Measurements from ENCODE around the gene TCHH. TPM values are rescaled to one million over a fixed set of nuclear protein-coding genes. Genes with fewer than 3 reads are reported as not detected.
"Not testable (repeated sequence)": the region's sequence is repeated elsewhere in the genome, so short reads cannot be mapped to it uniquely, and the experiment has no call there.

Gene TCHH
- total RNA-seq, 2 experiments from 2014 or later, result 0.08 TPM; not detected in 1

DNA sequence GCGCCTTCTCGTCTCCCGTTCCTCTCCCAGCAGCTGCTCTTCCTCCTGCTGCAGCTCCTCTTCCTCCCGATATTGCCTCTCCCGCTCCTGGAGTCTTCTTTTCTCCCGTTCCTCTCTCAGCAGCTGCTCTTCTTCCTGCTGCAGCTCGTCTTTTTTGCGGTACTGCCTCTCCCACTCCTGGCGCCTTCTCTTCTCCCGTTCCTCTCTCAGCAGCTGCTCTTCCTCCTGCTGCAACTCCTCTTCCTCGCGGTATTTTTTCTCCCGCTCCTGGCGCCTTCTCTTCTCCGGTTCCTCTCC is 5.3 kb downstream of the TCHH start:
- ChIA-PET CTCF (interaction anchor here (0.7 to 2.3 kb wide), 12 partner anchors 15 to 349 kb away, joined by 3 to 12 read pairs (median 4); no protein-coding TSS in a partner anchor), POLR2A (no interaction called here)
- no peak for DNase-seq
- H3K4me1 Mint-ChIP-seq (ENCODE audit: low read depth), result peaks cover 5% of the 10 kb centered on the region
- ATAC-seq, result no peak
- H3K36me3 Mint-ChIP-seq (ENCODE audit: low read depth), result no peaks in the 10 kb centered on the region
- no peak overlapping the region for H3K4me3 Mint-ChIP-seq
- no peaks in the 10 kb centered on the region for H3K9me3 Mint-ChIP-seq (ENCODE audit: insufficient read depth)
- H3K27me3 Mint-ChIP-seq (ENCODE audit: low read depth), result peaks cover 20% of the 10 kb centered on the region
- no peak overlapping the region for H3K27ac Mint-ChIP-seq

GRCh38 chr1:152109231-152109997 is 5.8 kb downstream of the TCHH start:
- POLR2A ChIA-PET, result no interaction called here
- H3K4me1 Mint-ChIP-seq (ENCODE audit: low read depth), result peaks cover 5% of the 10 kb centered on the region

GRCh38 chr1:152108882-152109222 is 6.4 kb downstream of the TCHH start:
- no peak for ATAC-seq

More at GRCh38 chr1:152109231-152109997, 5.8 kb downstream of the TCHH start:
- no peak overlapping the region for H3K4me3 Mint-ChIP-seq
- no peak overlapping the region for H3K27ac Mint-ChIP-seq
- no peaks in the 10 kb centered on the region for H3K36me3 Mint-ChIP-seq (ENCODE audit: low read depth)
- H3K27me3 Mint-ChIP-seq (ENCODE audit: low read depth), result peaks cover 20% of the 10 kb centered on the region
- no peaks in the 10 kb centered on the region for H3K9me3 Mint-ChIP-seq (ENCODE audit: insufficient read depth)
- ATAC-seq (no peak), DNase-seq (no peak)
- CTCF ChIA-PET, result interaction anchor here (0.7 to 2.3 kb wide), 12 partner anchors 14 to 349 kb away, joined by 3 to 12 read pairs (median 4); no protein-coding TSS in a partner anchor

DNA sequence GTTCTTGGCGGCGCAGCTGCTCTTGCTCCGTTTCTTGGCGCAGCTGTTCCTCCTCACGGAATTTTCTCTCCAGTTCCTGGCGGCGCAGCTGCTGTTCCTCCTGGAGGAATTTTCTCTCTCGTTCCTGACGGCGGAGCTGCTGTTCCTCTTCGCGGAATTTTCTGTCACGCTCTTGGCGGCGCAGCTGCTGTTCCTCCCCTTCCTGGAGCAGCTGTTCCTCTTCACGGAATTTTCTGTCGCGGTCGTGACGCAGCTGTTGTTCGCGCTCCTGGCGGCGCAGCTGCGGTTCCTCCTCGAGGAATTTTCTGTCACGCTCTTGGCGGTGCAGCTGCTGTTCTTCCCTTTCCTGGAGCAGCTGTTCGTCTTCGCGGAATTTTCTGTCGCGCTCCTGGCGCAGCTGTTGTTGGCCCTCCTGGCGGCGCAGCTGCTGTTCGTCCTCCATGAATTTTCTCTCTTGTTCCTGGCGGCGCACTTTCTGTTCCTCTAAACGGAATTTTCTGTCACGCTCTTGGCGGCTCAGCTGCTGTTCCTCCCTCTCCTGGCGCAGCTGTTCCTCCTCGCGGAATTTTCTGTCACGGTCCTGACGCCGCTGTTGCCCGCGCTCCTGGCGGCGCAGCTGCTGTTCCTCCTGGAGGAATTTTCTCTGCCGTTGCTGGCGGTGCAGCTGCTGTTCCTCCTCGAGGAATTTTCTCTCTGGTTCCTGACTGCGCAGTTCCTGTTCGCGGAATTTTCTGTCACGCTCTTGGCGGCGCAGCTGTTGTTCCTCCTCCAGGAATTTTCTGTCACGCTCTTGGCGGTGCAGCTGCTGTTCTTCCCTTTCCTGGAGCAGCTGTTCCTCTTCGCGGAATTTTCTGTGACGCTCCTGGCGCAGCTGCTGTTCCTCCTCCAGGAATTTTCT is 7.0 kb downstream of the TCHH start:
- POLR2A ChIA-PET, result no interaction called here
- H3K27ac Mint-ChIP-seq, result peak overlapping the region; percentile 21
- CTCF ChIA-PET, result interaction anchor here (0.6 to 1.3 kb wide), 4 partner anchors 125 to 1150 kb away, joined by 3 to 4 read pairs (median 4); no protein-coding TSS in a partner anchor
- DNase-seq (no peak), ATAC-seq (no peak)
- H3K36me3 Mint-ChIP-seq (ENCODE audit: low read depth), result no peaks in the 10 kb centered on the region
- H3K27me3 Mint-ChIP-seq (ENCODE audit: low read depth), result peaks cover 24% of the 10 kb centered on the region
- H3K4me1 Mint-ChIP-seq (ENCODE audit: low read depth), result peaks cover 5% of the 10 kb centered on the region
- no peaks in the 10 kb centered on the region for H3K9me3 Mint-ChIP-seq (ENCODE audit: insufficient read depth)
- no peak overlapping the region for H3K4me3 Mint-ChIP-seq

More at GRCh38 chr1:152108882-152109222, 6.4 kb downstream of the TCHH start:
- DNase-seq, result no peak
- Mint-ChIP-seq H3K36me3 (ENCODE audit: low read depth) (no peaks in the 10 kb centered on the region), H3K4me3 (no peak overlapping the region), H3K4me1 (ENCODE audit: low read depth) (peaks cover 5% of the 10 kb centered on the region), H3K27me3 (ENCODE audit: low read depth) (peaks cover 19% of the 10 kb centered on the region), H3K27ac (no peak overlapping the region), H3K9me3 (ENCODE audit: insufficient read depth) (no peaks in the 10 kb centered on the region)
- POLR2A ChIA-PET, result no interaction called here
- CTCF ChIA-PET, result interaction anchor here (0.6 to 1.4 kb wide), 4 partner anchors 53 to 1150 kb away, joined by 3 to 4 read pairs (median 3); no protein-coding TSS in a partner anchor

- DNase-seq (no peak), ATAC-seq (no peak)
- Mint-ChIP-seq H3K4me3 (no peak overlapping the region), H3K36me3 (ENCODE audit: low read depth) (no peaks in the 10 kb centered on the region), H3K27ac (peak overlapping the region; percentile 37), H3K4me1 (ENCODE audit: low read depth) (peaks cover 5% of the 10 kb centered on the region), H3K27me3 (ENCODE audit: low read depth) (peaks cover 29% of the 10 kb centered on the region), H3K9me3 (ENCODE audit: insufficient read depth) (no peaks in the 10 kb centered on the region)
- CTCF ChIA-PET, result interaction anchor here (1.2 to 1.3 kb wide), 2 partner anchors 124 to 353 kb away, joined by 3 to 4 read pairs; no protein-coding TSS in a partner anchor
- POLR2A ChIA-PET, result no interaction called here
Observed at GRCh38 chr1:152107031-152107983, 7.9 kb downstream of the TCHH start.

- Mint-ChIP-seq H3K9me3 (ENCODE audit: insufficient read depth) (no peaks in the 10 kb centered on the region), H3K27me3 (ENCODE audit: low read depth) (peaks cover 40% of the 10 kb centered on the region), H3K27ac (no peak overlapping the region), H3K4me3 (no peak overlapping the region), H3K4me1 (ENCODE audit: low read depth) (peaks cover 5% of the 10 kb centered on the region), H3K36me3 (ENCODE audit: low read depth) (no peaks in the 10 kb centered on the region)
- CTCF ChIA-PET, result interaction anchor here (1.4 kb wide), 1 partner anchor 52 kb away, joined by 6 read pairs; no protein-coding TSS in a partner anchor
- no peak for DNase-seq
- POLR2A ChIA-PET, result no interaction called here
- no peak for ATAC-seq
Observed at GRCh38 chr1:152104854-152105253, 10.4 kb downstream of the TCHH start.

- ATAC-seq (no peak), DNase-seq (no peak)
- Mint-ChIP-seq H3K4me1 (ENCODE audit: low read depth) (no peaks in the 10 kb centered on the region), H3K27ac (no peak overlapping the region), H3K36me3 (ENCODE audit: low read depth) (no peaks in the 10 kb centered on the region), H3K4me3 (no peak overlapping the region), H3K9me3 (ENCODE audit: insufficient read depth) (peaks cover 5% of the 10 kb centered on the region), H3K27me3 (ENCODE audit: low read depth) (peaks cover 36% of the 10 kb centered on the region)
- CTCF ChIA-PET, result no interaction called here
- POLR2A ChIA-PET, result no interaction called here
Observed at GRCh38 chr1:152096931-152097330, 18.3 kb downstream of the TCHH start.

- no peak within 1 kb of the TSS for H3K4me3 Mint-ChIP-seq
- ChIA-PET CTCF (no interaction called here), POLR2A (interaction anchor here (0.6 kb wide), 1 partner anchor 29 kb away, joined by 8 read pairs; no protein-coding TSS in a partner anchor)
- DNase-seq, result no peak
- H3K9me3 Mint-ChIP-seq (ENCODE audit: insufficient read depth), result peaks cover 5% of the 10 kb centered on the region
- H3K27ac Mint-ChIP-seq, result no peak within 1 kb of the TSS
- no peaks in the 10 kb centered on the region for H3K36me3 Mint-ChIP-seq (ENCODE audit: low read depth)
- no peak for ATAC-seq
- peaks cover 32% of the 10 kb centered on the region for H3K27me3 Mint-ChIP-seq (ENCODE audit: low read depth)
- no peaks in the 10 kb centered on the region for H3K4me1 Mint-ChIP-seq (ENCODE audit: low read depth)
Observed at GRCh38 chr1:152089014-152089674, 26.1 kb downstream of the TCHH start, which contains the start of gene TCHHL1. Gene TCHHL1 (minus strand): TSS chr1:152089064. CDS start chr1:152088143, 921 bp downstream.

GRCh38 chr1:152086760-152087159 is 28.5 kb downstream of the TCHH start:
- H3K27ac Mint-ChIP-seq, result no peak overlapping the region
- H3K27me3 Mint-ChIP-seq (ENCODE audit: low read depth), result peaks cover 26% of the 10 kb centered on the region
- POLR2A ChIA-PET, result no interaction called here
- no peaks in the 10 kb centered on the region for H3K4me1 Mint-ChIP-seq (ENCODE audit: low read depth)
- no peaks in the 10 kb centered on the region for H3K9me3 Mint-ChIP-seq (ENCODE audit: insufficient read depth)
- H3K36me3 Mint-ChIP-seq (ENCODE audit: low read depth), result no peaks in the 10 kb centered on the region
- CTCF ChIA-PET, result interaction anchor here (1.2 kb wide), 1 partner anchor 25 kb away, joined by 3 read pairs; no protein-coding TSS in a partner anchor
- DNase-seq (no peak), ATAC-seq (no peak)
- no peak overlapping the region for H3K4me3 Mint-ChIP-seq

DNA sequence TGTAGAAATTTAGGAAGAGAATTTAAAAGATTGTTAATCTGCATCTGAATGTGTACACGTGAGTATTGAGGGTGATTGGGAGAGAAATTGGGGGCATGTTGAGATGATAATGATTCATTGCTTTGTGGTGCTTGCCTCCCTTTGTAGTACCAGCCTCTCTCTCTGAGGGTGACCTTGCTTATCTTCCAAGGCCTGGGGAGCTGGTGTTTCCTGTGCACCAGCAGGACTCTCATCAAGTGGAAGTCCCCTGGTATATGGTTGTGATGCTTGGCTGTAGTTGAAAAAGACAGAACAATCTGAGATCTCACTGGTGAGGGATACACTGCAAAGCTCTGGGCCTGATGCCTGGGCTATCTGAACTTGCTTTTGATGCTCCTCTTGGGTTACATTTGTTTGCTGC is 30.4 kb downstream of the TCHH start:
- Mint-ChIP-seq H3K4me1 (ENCODE audit: low read depth) (no peaks in the 10 kb centered on the region), H3K27me3 (ENCODE audit: low read depth) (peaks cover 15% of the 10 kb centered on the region), H3K36me3 (ENCODE audit: low read depth) (no peaks in the 10 kb centered on the region), H3K9me3 (ENCODE audit: insufficient read depth) (no peaks in the 10 kb centered on the region), H3K27ac (no peak overlapping the region), H3K4me3 (no peak overlapping the region)
- ATAC-seq, result no peak
- POLR2A ChIA-PET, result interaction anchor here (1.0 kb wide), 1 partner anchor 30 kb away, joined by 3 read pairs; no protein-coding TSS in a partner anchor
- CTCF ChIA-PET, result interaction anchor here (1.1 kb wide), 1 partner anchor 104 kb away, joined by 3 read pairs; no protein-coding TSS in a partner anchor
- no peak for DNase-seq

DNA sequence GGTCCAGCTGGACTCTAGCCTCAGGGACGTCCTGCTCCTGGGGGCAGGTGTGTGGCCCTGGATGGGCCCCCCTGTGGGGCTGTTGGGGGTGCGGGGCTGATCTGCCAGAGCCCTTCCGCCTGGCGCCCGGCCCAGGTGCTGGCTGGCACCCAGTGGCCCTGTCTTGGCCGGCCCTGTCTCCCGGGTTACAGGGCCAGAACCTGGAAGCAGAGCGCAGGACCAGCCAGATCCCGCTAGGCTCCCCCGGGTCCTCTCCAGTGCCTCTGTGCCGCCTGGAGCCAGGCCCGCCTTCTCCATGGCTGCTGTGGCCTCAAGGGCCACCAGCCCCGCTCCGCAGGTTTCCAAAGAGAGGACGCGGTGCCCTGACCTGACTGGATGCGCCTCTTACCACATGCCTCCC is 34.2 kb downstream of the TCHH start:
- POLR2A ChIA-PET; H3K27me3 Mint-ChIP-seq (ENCODE audit: low read depth); H3K36me3 Mint-ChIP-seq (ENCODE audit: low read depth); H3K9me3 Mint-ChIP-seq (ENCODE audit: insufficient read depth); H3K4me3 Mint-ChIP-seq; DNase-seq; H3K27ac Mint-ChIP-seq; ATAC-seq; CTCF ChIA-PET; H3K4me1 Mint-ChIP-seq (ENCODE audit: low read depth): not testable (repeated sequence)
